Progenitor cell of endocrine pancreas (in vitro differentiated cells): ENCODE measurements around the gene RABL3. TPM values are rescaled to one million over a fixed set of nuclear protein-coding genes. Genes with fewer than 3 reads are reported as not detected.

Source experiments
- DNase-seq: peaks from one replicate; pipeline ENCODE4 v3.0.0; 2021; ENCODE audit warnings: low spot score; ENCODE audit not compliant: unreplicated experiment
- H3K27ac Mint-ChIP-seq: 2 replicates; pipeline ENCODE4 v1.8.0; 2021; ENCODE audit warnings: mild to moderate bottlenecking, moderate library complexity, mixed read lengths
- H3K27me3 Mint-ChIP-seq: 2 replicates; pipeline ENCODE4 v1.8.0; 2021; ENCODE audit warnings: mixed read lengths
- H3K36me3 Mint-ChIP-seq: 2 replicates; pipeline ENCODE4 v1.8.0; 2022; ENCODE audit warnings: mixed read lengths; ENCODE audit not compliant: insufficient read depth
- H3K4me1 Mint-ChIP-seq: 2 replicates; pipeline ENCODE4 v1.8.0; 2021; ENCODE audit warnings: low read depth, mixed read lengths
- H3K4me3 Mint-ChIP-seq: 2 replicates; pipeline ENCODE4 v1.8.0; 2021; ENCODE audit warnings: low read depth, mild to moderate bottlenecking, moderate library complexity, mixed read lengths
- H3K9me3 Mint-ChIP-seq: 2 replicates; pipeline ENCODE4 v1.8.0; 2021; ENCODE audit warnings: low read depth, mixed read lengths
- total RNA-seq: library from RNA; stranded (reverse); gene quantifications from 2 replicates; pipeline ENCODE4 v1.2.1, GENCODE V29; 2021
- TF ChIP-seq, protein P1 (sequence below): fragments of 200-600 bp; sonication (generic); IDR thresholded peaks from one replicate; pipeline ENCODE4 v1.5.0; 2021; ENCODE audit warnings: antibody characterized with exemption, mild to moderate bottlenecking; ENCODE audit not compliant: unreplicated experiment

RABL3 gene
- total RNA-seq, 1 donor from 2014 or later = 24.9 TPM

DNA sequence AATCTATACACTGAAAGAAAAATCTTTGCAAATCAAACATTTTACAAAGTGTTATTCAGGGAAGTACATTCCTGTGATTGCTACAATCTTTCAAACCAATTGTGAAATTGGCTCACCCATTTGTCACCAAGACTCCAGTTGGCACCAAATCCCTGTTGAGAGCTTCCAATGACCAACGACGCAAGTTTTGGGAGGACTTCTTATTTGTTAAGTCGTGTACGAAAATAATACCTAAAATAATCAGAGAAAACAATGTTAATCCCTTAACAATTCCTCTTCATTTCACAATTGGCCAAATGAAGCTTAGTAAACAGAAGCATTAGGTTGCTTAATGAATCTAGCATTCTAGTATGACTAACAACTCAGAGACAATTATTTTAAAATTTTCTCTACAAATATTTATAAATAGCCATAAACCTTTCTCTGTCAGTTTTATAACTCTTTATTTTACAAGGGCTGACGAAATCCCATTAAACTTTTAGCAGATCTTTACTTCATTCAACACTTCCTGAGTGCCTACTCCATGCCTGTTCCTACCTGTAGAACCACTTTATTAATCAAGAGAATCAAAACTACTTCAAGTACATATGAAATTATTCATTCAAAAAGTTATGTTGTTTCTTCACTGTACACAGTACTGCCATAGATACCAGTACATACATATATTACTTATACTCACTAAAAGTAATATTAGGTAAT lies 36.3 kb downstream of the RABL3 start:
- Mint-ChIP-seq H3K4me1 (no peaks in the 10 kb centered on the region), H3K27ac (no peak overlapping the region), H3K36me3 (peaks cover 23% of the 10 kb centered on the region), H3K9me3 (peaks cover 12% of the 10 kb centered on the region), H3K4me3 (no peak overlapping the region), H3K27me3 (no peaks in the 10 kb centered on the region)
- TF ChIP-seq, protein P1, sequence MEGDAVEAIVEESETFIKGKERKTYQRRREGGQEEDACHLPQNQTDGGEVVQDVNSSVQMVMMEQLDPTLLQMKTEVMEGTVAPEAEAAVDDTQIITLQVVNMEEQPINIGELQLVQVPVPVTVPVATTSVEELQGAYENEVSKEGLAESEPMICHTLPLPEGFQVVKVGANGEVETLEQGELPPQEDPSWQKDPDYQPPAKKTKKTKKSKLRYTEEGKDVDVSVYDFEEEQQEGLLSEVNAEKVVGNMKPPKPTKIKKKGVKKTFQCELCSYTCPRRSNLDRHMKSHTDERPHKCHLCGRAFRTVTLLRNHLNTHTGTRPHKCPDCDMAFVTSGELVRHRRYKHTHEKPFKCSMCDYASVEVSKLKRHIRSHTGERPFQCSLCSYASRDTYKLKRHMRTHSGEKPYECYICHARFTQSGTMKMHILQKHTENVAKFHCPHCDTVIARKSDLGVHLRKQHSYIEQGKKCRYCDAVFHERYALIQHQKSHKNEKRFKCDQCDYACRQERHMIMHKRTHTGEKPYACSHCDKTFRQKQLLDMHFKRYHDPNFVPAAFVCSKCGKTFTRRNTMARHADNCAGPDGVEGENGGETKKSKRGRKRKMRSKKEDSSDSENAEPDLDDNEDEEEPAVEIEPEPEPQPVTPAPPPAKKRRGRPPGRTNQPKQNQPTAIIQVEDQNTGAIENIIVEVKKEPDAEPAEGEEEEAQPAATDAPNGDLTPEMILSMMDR = no peak
- no peak for DNase-seq

DNA sequence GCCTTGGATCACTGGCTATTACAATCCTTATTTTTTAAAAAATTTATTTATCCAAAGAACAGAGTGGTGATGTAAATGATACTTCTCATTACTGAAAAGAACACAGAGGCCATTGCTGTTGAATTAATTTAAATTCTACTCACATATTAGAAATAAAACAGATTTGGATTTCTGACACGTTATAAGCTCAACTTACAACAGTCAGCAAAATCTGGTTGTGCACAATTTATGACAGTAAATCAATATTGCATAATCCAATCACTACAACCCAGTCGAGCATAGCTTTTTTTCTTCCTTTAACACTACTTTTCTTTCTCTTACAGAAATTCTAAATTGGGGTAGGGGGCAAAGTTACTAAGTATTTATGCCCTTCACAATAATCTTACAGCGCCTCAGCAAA lies 43.0 kb downstream of the RABL3 start:
- Mint-ChIP-seq H3K4me3 (no peak overlapping the region), H3K9me3 (peaks cover 12% of the 10 kb centered on the region), H3K4me1 (peaks cover 16% of the 10 kb centered on the region), H3K27ac (no peak overlapping the region), H3K27me3 (no peaks in the 10 kb centered on the region), H3K36me3 (peaks cover 16% of the 10 kb centered on the region)
- DNase-seq = no peak
- TF ChIP-seq, protein P1 = no peak

- Mint-ChIP-seq H3K4me1 (peaks cover 34% of the 10 kb centered on the region), H3K36me3 (no peaks in the 10 kb centered on the region), H3K27ac (peak overlapping the region; percentile 97), H3K9me3 (no peaks in the 10 kb centered on the region), H3K27me3 (no peaks in the 10 kb centered on the region), H3K4me3 (peak overlapping the region; percentile 4)
- no peak for DNase-seq
- TF ChIP-seq, protein P1 = no peak
Observed at GRCh38 chr3:120693439-120694171, 48.7 kb downstream of the RABL3 start.

- Mint-ChIP-seq H3K27me3 (no peaks in the 10 kb centered on the region), H3K4me3 (no peak overlapping the region)
Observed at GRCh38 chr3:120689395-120689794, 52.9 kb downstream of the RABL3 start.

GRCh38 chr3:120688121-120688520 lies 54.2 kb downstream of the RABL3 start:
- no peak overlapping the region for H3K27ac Mint-ChIP-seq
- TF ChIP-seq, protein P1 = no peak
- no peaks in the 10 kb centered on the region for H3K27me3 Mint-ChIP-seq
- peaks cover 34% of the 10 kb centered on the region for H3K4me1 Mint-ChIP-seq
- no peak for DNase-seq
- no peaks in the 10 kb centered on the region for H3K9me3 Mint-ChIP-seq
- no peak overlapping the region for H3K4me3 Mint-ChIP-seq
- peaks cover 4% of the 10 kb centered on the region for H3K36me3 Mint-ChIP-seq

More at GRCh38 chr3:120689395-120689794, 52.9 kb downstream of the RABL3 start:
- Mint-ChIP-seq H3K4me1 (peaks cover 35% of the 10 kb centered on the region), H3K36me3 (peaks cover 4% of the 10 kb centered on the region), H3K9me3 (no peaks in the 10 kb centered on the region), H3K27ac (peak overlapping the region; percentile 37)
- TF ChIP-seq, protein P1 = no peak
- no peak for DNase-seq
